Heart left ventricle (tissue), 13 donors: ENCODE results near the gene LZTS2.

Experiments
- POLR2A ChIP-seq, 2 donors: fragments of 450-650 bp; IDR thresholded peaks; one replicate each; pipeline ENCODE4 v1.6.1; 2017; ENCODE audit warnings: antibody characterized with exemption in 2 of 2, mild to moderate bottlenecking in 2 of 2, moderate library complexity in 2 of 2
- TF ChIP-seq, protein P1 (sequence below), 12 donors: fragments of 200-600 bp; sonication (generic) in 4 of 12; IDR thresholded peaks; one replicate each; pipeline versions ENCODE4 v1.5.0 to v1.8.0; 2018 to 2022; ENCODE audit warnings: antibody characterized with exemption in 12 of 12, mild to moderate bottlenecking in 5 of 12
- donor health status: ischemic (EF 13 %, LVEDD 7.1; RV severe dilation, severe dysfunction).
- donor health status: DM: no; HTN: yes; CAD: no.
- donor health status: DM: no; HTN: no; CAD: no.
- donor health status: ischemic (EF 25% LVEDD 6.9; RV normal size, moderate dysfunction).
- donor health status: ischemic (EF 25% LVEDD 5.7; RV mildly dilated, moderate dysfunction).
- donor health status: ischemic (EF 35%, LVEDD 5.7; RV mildly dilated, moderate dysfunction).
- donor health status: nonischemic (EF 11% LVEDD 7.7; RV severe dilation, severe dysfunction).
- donor health status: DM: yes; HTN: yes; CAD: no.
- donor health status: PGD.
- donor health status: ischemic (EF 29% LVEDD 5.4; RV normal size, mild dysfunction).
- donor health status: nonischemic (EF 23%, LVEDD 6.1; RV moderate dilation, normal function).

DNA sequence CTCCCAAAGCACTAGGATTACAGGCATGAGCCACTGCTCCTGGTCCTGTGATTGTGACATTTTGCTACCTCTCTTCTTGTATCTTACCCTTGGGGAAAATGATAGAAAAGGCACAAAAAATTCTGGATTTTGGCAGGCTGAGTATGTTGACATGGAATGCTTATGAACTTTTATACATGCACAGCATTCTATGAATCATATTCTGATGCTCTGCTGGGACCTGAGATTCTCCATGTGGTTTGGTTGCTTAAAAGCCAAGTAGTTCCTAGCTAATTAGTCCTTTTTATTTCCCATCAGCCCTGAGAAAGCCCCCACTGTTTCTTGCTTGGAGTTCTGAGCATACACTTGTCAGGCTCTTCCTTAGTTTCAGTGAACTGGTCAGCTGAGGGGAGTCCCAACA is 53.9 kb downstream of the LZTS2 start:
- TF ChIP-seq, protein P1, sequence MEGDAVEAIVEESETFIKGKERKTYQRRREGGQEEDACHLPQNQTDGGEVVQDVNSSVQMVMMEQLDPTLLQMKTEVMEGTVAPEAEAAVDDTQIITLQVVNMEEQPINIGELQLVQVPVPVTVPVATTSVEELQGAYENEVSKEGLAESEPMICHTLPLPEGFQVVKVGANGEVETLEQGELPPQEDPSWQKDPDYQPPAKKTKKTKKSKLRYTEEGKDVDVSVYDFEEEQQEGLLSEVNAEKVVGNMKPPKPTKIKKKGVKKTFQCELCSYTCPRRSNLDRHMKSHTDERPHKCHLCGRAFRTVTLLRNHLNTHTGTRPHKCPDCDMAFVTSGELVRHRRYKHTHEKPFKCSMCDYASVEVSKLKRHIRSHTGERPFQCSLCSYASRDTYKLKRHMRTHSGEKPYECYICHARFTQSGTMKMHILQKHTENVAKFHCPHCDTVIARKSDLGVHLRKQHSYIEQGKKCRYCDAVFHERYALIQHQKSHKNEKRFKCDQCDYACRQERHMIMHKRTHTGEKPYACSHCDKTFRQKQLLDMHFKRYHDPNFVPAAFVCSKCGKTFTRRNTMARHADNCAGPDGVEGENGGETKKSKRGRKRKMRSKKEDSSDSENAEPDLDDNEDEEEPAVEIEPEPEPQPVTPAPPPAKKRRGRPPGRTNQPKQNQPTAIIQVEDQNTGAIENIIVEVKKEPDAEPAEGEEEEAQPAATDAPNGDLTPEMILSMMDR (IDR thresholded peaks at IDR 0.05), result no peak
- no peak for TF ChIP-seq POLR2A (IDR thresholded peaks at IDR 0.05)
